DLD1 (cell line): ENCODE measurements around the gene METTL21C.

Source experiments
- in situ Hi-C: cut with HindIII; loops from 2 replicates; pipeline ENCODE4 v1.10.0; 2017; ENCODE audit warnings: low sequenced_read_pairs

The METTL21C gene

GRCh38 chr13:102697929-102698648 lies 3.2 kb upstream of the METTL21C start:
- in situ Hi-C loops: no loop called here

- in situ Hi-C loops: no loop called here
These were observed 2.4 kb upstream of the METTL21C start for GRCh38 chr13:102697264-102697663.

GRCh38 chr13:102696465-102696864 lies 1.6 kb upstream of the METTL21C start:
- in situ Hi-C loops: no loop called here

- in situ Hi-C loops: no loop called here
These were observed 1.1 kb downstream of the METTL21C start for GRCh38 chr13:102693776-102694175.

- in situ Hi-C loops: no loop called here
These were observed 1.6 kb downstream of the METTL21C start for GRCh38 chr13:102693250-102693649.

GRCh38 chr13:102692491-102692826 lies 2.4 kb downstream of the METTL21C start:
- in situ Hi-C loops: no loop called here

GRCh38 chr13:102690883-102691282 lies 4.0 kb downstream of the METTL21C start:
- in situ Hi-C loops: no loop called here

GRCh38 chr13:102688306-102688973 lies 6.4 kb downstream of the METTL21C start:
- in situ Hi-C loops: no loop called here

- in situ Hi-C loops: no loop called here
These were observed 7.3 kb downstream of the METTL21C start for GRCh38 chr13:102687520-102687919.

- in situ Hi-C loops: no loop called here
These were observed 8.8 kb downstream of the METTL21C start for GRCh38 chr13:102686024-102686423.

- in situ Hi-C loops: no loop called here
These were observed 11.2 kb downstream of the METTL21C start for GRCh38 chr13:102683637-102684036.

GRCh38 chr13:102682727-102683126 lies 12.1 kb downstream of the METTL21C start:
- in situ Hi-C loops: no loop called here

GRCh38 chr13:102682211-102682610 lies 12.6 kb downstream of the METTL21C start:
- in situ Hi-C loops: no loop called here

GRCh38 chr13:102680842-102681740 lies 13.8 kb downstream of the METTL21C start:
- in situ Hi-C loops: no loop called here

GRCh38 chr13:102680133-102680717 lies 14.6 kb downstream of the METTL21C start:
- in situ Hi-C loops: no loop called here

GRCh38 chr13:102679449-102680132 lies 15.3 kb downstream of the METTL21C start:
- in situ Hi-C loops: no loop called here

GRCh38 chr13:102678339-102679107 lies 16.3 kb downstream of the METTL21C start:
- in situ Hi-C loops: no loop called here

- in situ Hi-C loops: no loop called here
These were observed 17.7 kb downstream of the METTL21C start for GRCh38 chr13:102677122-102677521.

- in situ Hi-C loops: no loop called here
These were observed 19.7 kb downstream of the METTL21C start for GRCh38 chr13:102675115-102675514.

- in situ Hi-C loops: no loop called here
These were observed 24.7 kb downstream of the METTL21C start for GRCh38 chr13:102670130-102670529.
